Ovary (tissue), 3 donors: Measurements from ENCODE around the gene TLR2.

Source experiments
- CTCF ChIP-seq, 3 donors: fragments of 450-650 bp in 2 of 3; fragments of 200-600 bp in 1 of 3; IDR thresholded peaks; one replicate each; pipeline versions ENCODE4 v1.5.1 to v1.8.0; 2016 to 2022; ENCODE audit warnings: antibody characterized with exemption in 3 of 3, mild to moderate bottlenecking in 1 of 3
- EP300 ChIP-seq: sonication (generic); formaldehyde crosslinking; IDR thresholded peaks from one replicate; pipeline ENCODE4 v1.6.1; 2017; ENCODE audit warnings: antibody characterized with exemption
- POLR2A ChIP-seq: fragments of 450-650 bp; IDR thresholded peaks from one replicate; pipeline ENCODE4 v1.6.1; 2017; ENCODE audit warnings: antibody characterized with exemption, mild to moderate bottlenecking, moderate library complexity
- donor health status: DM: no; HTN: no; CAD: no.

- no peak for TF ChIP-seq CTCF (IDR thresholded peaks at IDR 0.05)
- no peak for TF ChIP-seq POLR2A
- no peak for TF ChIP-seq EP300
Measured at GRCh38 chr4:153729895-153730294, 45.8 kb downstream of the TLR2 start.
